LNCAP (cell line): ENCODE measurements around the gene PHF19.

Experiments
- TF ChIP-seq, protein P1 (sequence below): fragments of 450-650 bp; IDR thresholded peaks from 2 replicates; pipeline ENCODE4 v1.5.1; 2017; ENCODE audit warnings: mild to moderate bottlenecking

The PHF19 gene

DNA sequence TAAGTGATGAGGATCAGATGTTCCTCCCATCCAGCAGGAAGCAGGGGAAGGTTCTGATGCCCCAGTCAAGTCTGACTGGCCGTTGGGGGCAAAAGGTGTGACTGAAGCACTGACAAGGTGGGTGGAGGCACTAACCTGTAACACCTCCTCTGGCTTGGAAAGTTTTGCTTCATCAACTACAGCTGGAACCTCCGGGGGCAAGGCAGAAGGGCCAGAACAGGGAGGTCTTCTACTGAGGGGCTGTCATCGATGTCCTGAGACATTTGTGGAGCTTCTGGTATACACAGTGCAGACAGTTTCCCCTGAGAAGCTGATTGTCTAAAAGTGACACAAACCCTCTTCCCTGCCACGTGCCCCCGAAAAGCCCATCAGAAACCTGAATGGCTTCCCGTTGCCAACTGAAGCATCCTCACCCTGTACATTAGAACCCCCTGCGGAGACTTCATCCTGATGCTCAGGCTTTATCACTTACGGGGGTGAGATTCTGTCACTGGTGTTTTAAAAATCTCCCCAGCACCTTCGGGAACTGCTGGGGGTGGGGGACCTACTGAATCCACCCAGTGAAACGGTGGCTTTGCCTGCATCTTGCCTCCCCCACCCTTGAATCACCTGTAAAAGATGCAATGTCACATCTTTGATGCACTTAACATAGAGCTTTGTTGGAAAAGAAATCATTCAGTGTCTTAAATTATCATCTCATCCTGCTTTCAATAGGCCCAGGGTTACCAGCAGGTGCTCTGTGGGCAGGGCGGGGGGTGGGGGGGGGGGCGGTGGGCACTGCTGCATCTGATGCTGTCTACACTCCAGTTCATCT lies 25.0 kb upstream of the PHF19 start:
- TF ChIP-seq, protein P1, sequence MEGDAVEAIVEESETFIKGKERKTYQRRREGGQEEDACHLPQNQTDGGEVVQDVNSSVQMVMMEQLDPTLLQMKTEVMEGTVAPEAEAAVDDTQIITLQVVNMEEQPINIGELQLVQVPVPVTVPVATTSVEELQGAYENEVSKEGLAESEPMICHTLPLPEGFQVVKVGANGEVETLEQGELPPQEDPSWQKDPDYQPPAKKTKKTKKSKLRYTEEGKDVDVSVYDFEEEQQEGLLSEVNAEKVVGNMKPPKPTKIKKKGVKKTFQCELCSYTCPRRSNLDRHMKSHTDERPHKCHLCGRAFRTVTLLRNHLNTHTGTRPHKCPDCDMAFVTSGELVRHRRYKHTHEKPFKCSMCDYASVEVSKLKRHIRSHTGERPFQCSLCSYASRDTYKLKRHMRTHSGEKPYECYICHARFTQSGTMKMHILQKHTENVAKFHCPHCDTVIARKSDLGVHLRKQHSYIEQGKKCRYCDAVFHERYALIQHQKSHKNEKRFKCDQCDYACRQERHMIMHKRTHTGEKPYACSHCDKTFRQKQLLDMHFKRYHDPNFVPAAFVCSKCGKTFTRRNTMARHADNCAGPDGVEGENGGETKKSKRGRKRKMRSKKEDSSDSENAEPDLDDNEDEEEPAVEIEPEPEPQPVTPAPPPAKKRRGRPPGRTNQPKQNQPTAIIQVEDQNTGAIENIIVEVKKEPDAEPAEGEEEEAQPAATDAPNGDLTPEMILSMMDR, result no peak

DNA sequence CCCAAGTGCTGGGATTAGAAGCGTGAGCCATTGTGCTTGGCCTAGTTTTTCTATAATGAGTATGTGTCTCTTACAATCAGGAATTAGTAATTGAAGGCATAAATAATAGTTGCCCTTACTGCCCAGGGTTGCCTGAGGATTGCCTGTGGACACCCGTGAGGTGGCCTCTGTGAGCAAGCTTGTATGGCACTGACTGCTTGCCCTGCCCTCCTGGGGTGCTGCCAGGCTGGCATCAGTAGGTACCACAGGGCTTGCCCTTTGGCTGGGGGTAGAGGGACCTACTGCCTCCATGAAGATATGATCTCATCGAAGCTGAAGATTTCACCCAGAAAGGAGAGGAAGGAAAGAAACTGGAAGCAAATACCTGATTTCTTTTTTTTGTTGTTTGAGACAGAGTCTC lies 23.8 kb upstream of the PHF19 start:
- TF ChIP-seq, protein P1, result no peak

DNA sequence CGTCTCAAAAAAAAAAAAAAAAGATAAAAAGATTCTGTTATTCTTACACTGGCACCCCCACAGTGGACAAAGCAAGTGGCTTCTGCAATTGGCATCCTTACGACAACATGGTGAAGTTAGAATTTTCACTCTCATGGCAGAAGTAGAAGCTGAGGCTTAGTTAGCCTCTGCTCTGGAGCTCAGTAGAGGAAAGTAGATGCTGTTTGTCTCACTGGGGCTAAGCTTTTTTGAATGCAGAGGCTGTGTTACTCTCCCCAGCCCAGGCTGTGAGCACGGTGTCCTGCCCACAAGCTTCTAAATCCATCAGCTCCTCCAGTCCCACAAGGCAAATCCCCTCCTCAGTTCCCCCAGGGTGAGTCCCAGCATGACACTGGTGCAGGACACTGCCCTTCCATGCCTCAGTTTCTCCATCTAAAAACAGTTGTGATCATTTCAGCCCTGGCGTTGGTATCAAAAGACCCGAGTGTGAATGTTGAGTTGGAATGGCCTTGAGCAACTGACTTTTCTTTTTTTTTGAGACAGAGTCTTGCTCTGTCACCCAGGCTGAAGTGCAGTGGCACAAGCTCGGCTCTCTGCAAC lies 22.6 kb upstream of the PHF19 start:
- TF ChIP-seq, protein P1, result no peak

DNA sequence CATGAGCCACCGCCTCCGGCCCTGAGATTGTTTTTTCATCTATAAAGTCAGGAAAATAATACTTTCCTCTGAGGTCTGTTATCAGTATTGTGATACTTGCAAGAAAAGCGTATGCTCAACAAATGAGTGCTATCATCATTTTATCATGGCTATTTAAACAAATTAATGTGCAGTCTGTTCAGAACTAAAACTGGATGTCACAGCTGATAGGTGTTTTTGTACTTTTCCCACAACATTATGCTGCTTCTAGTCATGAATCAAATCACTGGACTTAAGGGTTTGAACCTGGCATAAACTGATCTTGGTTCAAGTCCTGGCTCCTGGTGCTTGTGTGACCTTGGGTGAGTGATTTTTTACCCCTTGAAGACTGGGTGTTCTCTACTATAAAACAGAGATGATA lies 21.4 kb upstream of the PHF19 start:
- TF ChIP-seq, protein P1, result no peak

DNA sequence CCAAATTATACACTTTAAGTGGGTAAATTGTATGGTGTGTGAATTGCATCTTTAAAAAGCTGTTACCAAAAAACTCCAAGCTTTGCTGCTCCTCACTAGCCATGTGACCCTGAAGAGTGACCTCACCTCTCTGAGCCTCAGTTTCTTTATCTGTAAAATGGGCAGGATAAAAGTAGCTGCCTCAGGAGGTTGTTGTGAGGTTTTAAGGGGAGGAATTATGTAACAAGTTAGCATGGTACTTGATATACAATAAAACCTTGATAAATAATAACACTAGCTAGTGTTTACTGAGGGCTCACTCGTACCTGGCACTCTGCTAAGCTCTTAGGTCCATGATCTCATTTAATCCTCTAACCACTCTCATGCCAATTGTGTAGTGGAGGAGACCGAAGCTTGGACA lies 19.0 kb upstream of the PHF19 start:
- TF ChIP-seq, protein P1, result no peak

DNA sequence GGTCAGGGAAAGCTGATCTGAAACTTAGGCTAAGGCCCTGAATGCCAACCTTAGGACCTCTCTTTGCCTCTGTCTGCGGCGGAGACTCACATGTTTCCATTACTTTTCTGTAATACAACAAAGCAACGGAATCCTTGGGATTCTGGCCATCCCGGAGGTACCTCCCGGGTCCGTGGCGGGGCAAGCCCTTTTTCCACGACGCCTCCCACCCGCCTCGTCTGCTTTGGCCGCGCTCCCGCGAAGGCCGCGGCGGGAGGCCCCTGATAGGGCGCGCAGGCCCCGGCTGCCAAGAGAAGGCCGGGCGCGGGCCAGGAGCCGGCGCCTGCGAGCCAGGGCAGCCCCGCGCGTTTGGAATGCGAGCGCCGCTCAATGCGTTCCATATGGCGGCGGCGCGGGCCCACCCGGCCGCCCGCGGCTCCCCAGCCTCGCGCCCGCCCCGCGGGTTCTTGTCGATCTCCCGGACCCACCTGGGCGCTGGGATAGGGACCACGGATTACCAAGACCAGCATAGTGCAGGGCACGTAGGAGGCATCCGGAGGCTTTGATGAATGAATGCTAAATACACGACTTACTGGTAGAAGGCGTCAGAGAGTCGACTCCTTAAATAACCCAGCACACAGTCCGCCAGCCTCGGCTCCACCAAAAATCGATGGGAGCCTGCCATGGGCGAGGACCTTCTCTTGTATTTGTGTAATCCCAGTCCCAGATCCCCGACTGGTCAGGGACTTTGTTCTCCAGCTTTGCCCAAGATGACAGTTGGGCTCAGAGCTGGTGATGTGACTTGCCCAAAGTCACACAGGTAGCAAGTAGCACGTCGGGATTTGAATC lies 17.5 kb upstream of the PHF19 start:
- TF ChIP-seq, protein P1, result no peak

DNA sequence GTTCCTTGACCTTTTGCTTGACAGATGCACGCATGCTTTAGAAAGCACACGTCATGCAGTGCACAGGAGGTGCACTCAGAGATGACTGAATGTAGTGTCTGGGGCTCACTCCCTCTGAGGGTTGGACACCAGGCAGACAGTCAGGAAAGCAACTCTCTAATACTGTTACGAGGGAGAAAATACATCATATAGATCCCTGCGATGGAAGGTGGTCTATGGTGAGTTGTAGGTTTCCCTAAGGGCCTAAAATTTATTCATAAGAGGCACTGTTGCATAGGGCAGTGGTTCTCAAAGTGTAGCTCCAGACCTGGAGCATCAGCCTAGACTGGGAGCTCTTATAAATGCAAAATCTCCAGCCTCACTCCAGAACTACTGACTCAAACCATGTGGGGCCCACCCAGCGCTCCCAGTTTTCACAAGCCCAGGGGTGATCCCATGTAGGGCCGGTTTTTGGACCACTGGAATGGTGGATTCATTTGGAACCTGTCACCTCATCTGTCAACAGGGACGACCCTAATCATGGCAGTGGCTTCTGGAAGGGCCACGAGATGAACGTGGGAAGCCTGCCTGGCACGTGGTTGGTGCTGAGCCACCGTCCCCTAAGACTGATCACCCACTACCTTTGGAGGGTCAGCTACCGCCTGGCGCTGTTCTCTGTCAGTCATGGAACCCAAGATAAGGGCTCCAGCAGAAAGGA lies 16.8 kb upstream of the PHF19 start:
- TF ChIP-seq, protein P1, result no peak
